Central memory CD8-positive, alpha-beta T cell (primary cell): ENCODE measurements around the gene SUPT3H.

Source experiments
- ATAC-seq: fragments of 150-1000 bp; cut with Tn5 transposase; replicated peaks from 2 replicates; pipeline ENCODE4 v1.10.0; 2022; ENCODE audit warnings: mild to moderate bottlenecking, moderate FRiP score, moderate number of reproducible peaks; ENCODE audit not compliant: poor library complexity, severe bottlenecking; ENCODE audit errors: extremely low read depth
- DNase-seq, 2 donors: peaks; one replicate each; pipeline ENCODE4 v3.0.0; 2021; ENCODE audit warnings: low spot score in 2 of 2
- H3K27ac Mint-ChIP-seq: one replicate; pipeline ENCODE4 v1.8.0; 2022; ENCODE audit warnings: low read depth, mild to moderate bottlenecking, moderate library complexity, mixed read lengths
- H3K27me3 Mint-ChIP-seq: one replicate; pipeline ENCODE4 v1.8.0; 2022; ENCODE audit warnings: mixed read lengths
- H3K36me3 Mint-ChIP-seq: one replicate; pipeline ENCODE4 v1.8.0; 2022; ENCODE audit warnings: mild to moderate bottlenecking, moderate library complexity, mixed read lengths; ENCODE audit not compliant: insufficient read depth
- H3K4me1 Mint-ChIP-seq: one replicate; pipeline ENCODE4 v1.8.0; 2022; ENCODE audit warnings: mixed read lengths
- H3K4me3 Mint-ChIP-seq: one replicate; pipeline ENCODE4 v1.8.0; 2022; ENCODE audit warnings: mild to moderate bottlenecking, moderate library complexity, mixed read lengths
- H3K9me3 Mint-ChIP-seq: one replicate; pipeline ENCODE4 v1.8.0; 2022; ENCODE audit warnings: mixed read lengths

SUPT3H gene

GRCh38 chr6:45132658-45133294, 245.0 kb downstream of the SUPT3H start:
- H3K36me3 Mint-ChIP-seq, result no peaks in the 10 kb centered on the region
- H3K27ac Mint-ChIP-seq, result no peak overlapping the region
- H3K27me3 Mint-ChIP-seq, result no peaks in the 10 kb centered on the region
- H3K4me1 Mint-ChIP-seq, result no peaks in the 10 kb centered on the region
- H3K9me3 Mint-ChIP-seq, result peaks cover 11% of the 10 kb centered on the region
- no peak overlapping the region for H3K4me3 Mint-ChIP-seq
- ATAC-seq (no peak), DNase-seq (no peak)

- peaks cover 11% of the 10 kb centered on the region for H3K9me3 Mint-ChIP-seq
- H3K4me1 Mint-ChIP-seq, result no peaks in the 10 kb centered on the region
- no peaks in the 10 kb centered on the region for H3K36me3 Mint-ChIP-seq
- no peak overlapping the region for H3K4me3 Mint-ChIP-seq
- no peak overlapping the region for H3K27ac Mint-ChIP-seq
- DNase-seq (no peak), ATAC-seq (no peak)
- no peaks in the 10 kb centered on the region for H3K27me3 Mint-ChIP-seq
Observed at GRCh38 chr6:45132059-45132458, 245.7 kb downstream of the SUPT3H start.

- H3K36me3 Mint-ChIP-seq, result no peaks in the 10 kb centered on the region
- no peak overlapping the region for H3K27ac Mint-ChIP-seq
- no peaks in the 10 kb centered on the region for H3K27me3 Mint-ChIP-seq
- ATAC-seq (no peak), DNase-seq (no peak)
- no peak overlapping the region for H3K4me3 Mint-ChIP-seq
- H3K9me3 Mint-ChIP-seq, result no peaks in the 10 kb centered on the region
- no peaks in the 10 kb centered on the region for H3K4me1 Mint-ChIP-seq
Observed at GRCh38 chr6:45129051-45129450, 248.7 kb downstream of the SUPT3H start.

- H3K9me3 Mint-ChIP-seq, result no peaks in the 10 kb centered on the region
- DNase-seq (no peak), ATAC-seq (no peak)
- H3K4me3 Mint-ChIP-seq, result no peak overlapping the region
- no peak overlapping the region for H3K27ac Mint-ChIP-seq
- H3K27me3 Mint-ChIP-seq, result no peaks in the 10 kb centered on the region
- no peaks in the 10 kb centered on the region for H3K36me3 Mint-ChIP-seq
- no peaks in the 10 kb centered on the region for H3K4me1 Mint-ChIP-seq
Observed at GRCh38 chr6:45127185-45127584, 250.5 kb downstream of the SUPT3H start.

GRCh38 chr6:45126033-45126432, 251.7 kb downstream of the SUPT3H start:
- Mint-ChIP-seq H3K9me3 (no peaks in the 10 kb centered on the region), H3K36me3 (no peaks in the 10 kb centered on the region), H3K27ac (no peak overlapping the region), H3K4me1 (no peaks in the 10 kb centered on the region), H3K4me3 (no peak overlapping the region), H3K27me3 (no peaks in the 10 kb centered on the region)
- DNase-seq, result no peak
- ATAC-seq, result no peak

DNA sequence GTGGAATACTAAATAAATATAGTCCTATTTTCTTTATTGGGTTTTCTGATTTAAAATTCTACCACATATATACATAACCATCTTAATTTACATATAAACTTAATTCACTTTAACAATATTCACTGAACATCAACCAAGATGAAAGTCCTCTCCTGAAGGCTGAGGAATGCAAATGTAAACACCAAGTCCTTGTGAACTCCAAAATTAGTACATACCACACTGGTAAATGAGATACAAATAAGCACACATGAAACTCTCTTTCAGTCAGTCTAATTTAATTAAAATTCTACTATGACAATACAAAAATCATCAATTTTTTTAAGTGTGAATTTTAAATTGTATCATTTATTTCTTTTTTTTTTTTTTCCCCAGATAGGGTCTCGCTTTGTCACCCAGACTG, 254.7 kb downstream of the SUPT3H start:
- Mint-ChIP-seq H3K4me1 (no peaks in the 10 kb centered on the region), H3K27me3 (no peaks in the 10 kb centered on the region), H3K4me3 (no peak overlapping the region), H3K36me3 (no peaks in the 10 kb centered on the region), H3K27ac (no peak overlapping the region), H3K9me3 (no peaks in the 10 kb centered on the region)
- DNase-seq (no peak), ATAC-seq (no peak)

GRCh38 chr6:45118754-45119153, 259.0 kb downstream of the SUPT3H start:
- Mint-ChIP-seq H3K9me3 (no peaks in the 10 kb centered on the region), H3K36me3 (no peaks in the 10 kb centered on the region), H3K27me3 (no peaks in the 10 kb centered on the region), H3K4me1 (peaks cover 12% of the 10 kb centered on the region), H3K27ac (no peak overlapping the region), H3K4me3 (no peak overlapping the region)
- ATAC-seq, result no peak
- no peak for DNase-seq

- no peak overlapping the region for H3K27ac Mint-ChIP-seq
- no peaks in the 10 kb centered on the region for H3K36me3 Mint-ChIP-seq
- no peak overlapping the region for H3K4me3 Mint-ChIP-seq
- ATAC-seq, result no peak
- no peaks in the 10 kb centered on the region for H3K27me3 Mint-ChIP-seq
- H3K4me1 Mint-ChIP-seq, result peaks cover 12% of the 10 kb centered on the region
- no peak for DNase-seq
- H3K9me3 Mint-ChIP-seq, result no peaks in the 10 kb centered on the region
Observed at GRCh38 chr6:45116714-45117410, 260.9 kb downstream of the SUPT3H start.

DNA sequence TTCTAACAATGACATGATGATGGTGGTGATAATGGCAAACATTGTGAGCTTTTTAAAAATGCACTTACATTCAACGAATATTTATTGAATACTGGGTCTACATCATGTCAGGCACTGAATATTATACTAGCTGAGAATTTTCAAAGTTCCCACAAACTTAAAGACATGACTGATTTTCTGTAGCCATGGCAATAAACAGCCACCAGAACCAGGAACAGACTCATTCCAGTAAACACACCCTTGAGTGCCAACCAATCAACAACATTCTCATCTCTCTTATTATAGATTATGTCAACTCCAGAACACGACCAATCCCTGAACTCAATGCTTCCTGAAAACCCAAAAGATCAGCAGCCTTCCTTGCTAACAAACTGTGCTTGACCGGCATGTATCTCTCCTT, 262.0 kb downstream of the SUPT3H start:
- H3K4me3 Mint-ChIP-seq, result no peak overlapping the region
- DNase-seq, result no peak

DNA sequence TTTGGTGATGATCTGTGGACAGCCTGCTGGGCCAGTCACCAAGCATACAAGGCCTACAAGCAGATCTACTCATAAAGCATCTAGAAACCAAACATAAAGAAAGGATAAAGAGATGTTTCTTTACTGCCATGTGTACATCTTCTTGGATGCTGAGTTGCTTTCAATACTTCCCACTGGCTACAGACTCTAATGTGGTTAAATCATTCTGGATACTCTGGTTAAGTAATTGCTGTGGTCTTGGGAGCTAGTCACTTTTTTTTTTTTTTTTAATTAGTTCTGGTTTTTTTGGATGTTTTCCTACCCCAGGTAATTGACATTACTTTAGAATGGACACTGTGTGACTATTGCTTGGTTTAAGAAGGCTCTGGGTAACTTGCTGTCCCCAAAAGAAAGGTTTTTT, 265.0 kb downstream of the SUPT3H start:
- DNase-seq, result no peak
- Mint-ChIP-seq H3K27me3 (no peaks in the 10 kb centered on the region), H3K9me3 (no peaks in the 10 kb centered on the region), H3K4me3 (no peak overlapping the region), H3K36me3 (no peaks in the 10 kb centered on the region), H3K27ac (peak overlapping the region; percentile 10), H3K4me1 (peaks cover 12% of the 10 kb centered on the region)
- ATAC-seq, result no peak

More for the DNA sequence above, 262.0 kb downstream of the SUPT3H start:
- peaks cover 12% of the 10 kb centered on the region for H3K4me1 Mint-ChIP-seq
- no peaks in the 10 kb centered on the region for H3K27me3 Mint-ChIP-seq
- ATAC-seq, result no peak
- no peaks in the 10 kb centered on the region for H3K9me3 Mint-ChIP-seq
- H3K27ac Mint-ChIP-seq, result no peak overlapping the region
- no peaks in the 10 kb centered on the region for H3K36me3 Mint-ChIP-seq

- H3K4me3 Mint-ChIP-seq, result no peak overlapping the region
- H3K27me3 Mint-ChIP-seq, result no peaks in the 10 kb centered on the region
- no peak overlapping the region for H3K27ac Mint-ChIP-seq
- no peaks in the 10 kb centered on the region for H3K9me3 Mint-ChIP-seq
- H3K4me1 Mint-ChIP-seq, result no peaks in the 10 kb centered on the region
- no peaks in the 10 kb centered on the region for H3K36me3 Mint-ChIP-seq
- no peak for DNase-seq
- no peak for ATAC-seq
Observed at GRCh38 chr6:45109551-45109950, 268.2 kb downstream of the SUPT3H start.

GRCh38 chr6:45105170-45105820, 272.4 kb downstream of the SUPT3H start:
- Mint-ChIP-seq H3K27ac (no peak overlapping the region), H3K9me3 (no peaks in the 10 kb centered on the region), H3K4me1 (no peaks in the 10 kb centered on the region), H3K4me3 (no peak overlapping the region), H3K36me3 (no peaks in the 10 kb centered on the region), H3K27me3 (no peaks in the 10 kb centered on the region)
- ATAC-seq, result no peak
- DNase-seq, result no peak

- H3K27ac Mint-ChIP-seq, result no peak overlapping the region
- no peak overlapping the region for H3K4me3 Mint-ChIP-seq
- peaks cover 2% of the 10 kb centered on the region for H3K36me3 Mint-ChIP-seq
- H3K4me1 Mint-ChIP-seq, result no peaks in the 10 kb centered on the region
- H3K27me3 Mint-ChIP-seq, result no peaks in the 10 kb centered on the region
- ATAC-seq (no peak), DNase-seq (no peak)
- H3K9me3 Mint-ChIP-seq, result no peaks in the 10 kb centered on the region
Observed at GRCh38 chr6:45104429-45104828, 273.3 kb downstream of the SUPT3H start.
